Fibroblast of lung (primary cell): ENCODE data around the gene TMEM270.

Experiments used
- CTCF ChIP-seq, 2 donors: IDR thresholded peaks in 1 of 2; conservative IDR thresholded peaks in 1 of 2; 1 replicate in 1 of 2; 2 replicates in 1 of 2; pipeline ENCODE4 v1.5.1; 2011 to 2012; ENCODE audit warnings: low read length in 2 of 2, control low read depth in 1 of 2, inconsistent platforms in 1 of 2, low read depth in 1 of 2, mild to moderate bottlenecking in 1 of 2
- EZH2 ChIP-seq: IDR thresholded peaks from 2 replicates; pipeline ENCODE4 v1.5.1; 2012; ENCODE audit warnings: low read length, control low read depth, mild to moderate bottlenecking; ENCODE audit errors: missing control alignments

GRCh38 chr7:73842067-73842976 lies 18.6 kb upstream of the TMEM270 start, which contains the start of gene METTL27:
- TF ChIP-seq CTCF (conservative IDR thresholded peaks at IDR 0.05 in 1 of 2, IDR thresholded peaks at IDR 0.05 in 1 of 2; ENCODE audit: low read depth in 1 of 2, low read length in 2 of 2) = no peak
- no peak for TF ChIP-seq EZH2
